Activated naive CD8-positive, alpha-beta T cell treated with anti-CD3 and anti-CD28 coated beads for 36 hours (primary cell): ENCODE results near the gene NSUN6. TPM values are rescaled to one million over a fixed set of nuclear protein-coding genes. Genes with fewer than 3 reads are reported as not detected.

ENCODE experiments used
- DNase-seq: peaks from one replicate; pipeline ENCODE4 v3.0.0; 2021
- H3K27ac Mint-ChIP-seq: one replicate; pipeline ENCODE4 v1.8.0; 2022; ENCODE audit warnings: mild to moderate bottlenecking, moderate library complexity, mixed read lengths
- H3K27me3 Mint-ChIP-seq: one replicate; pipeline ENCODE4 v1.8.0; 2022; ENCODE audit warnings: mild to moderate bottlenecking, mixed read lengths
- H3K36me3 Mint-ChIP-seq: one replicate; pipeline ENCODE4 v1.8.0; 2021; ENCODE audit warnings: mild to moderate bottlenecking, mixed read lengths
- H3K4me1 Mint-ChIP-seq: one replicate; pipeline ENCODE4 v1.8.0; 2021; ENCODE audit warnings: mixed read lengths
- H3K4me3 Mint-ChIP-seq: one replicate; pipeline ENCODE4 v1.8.0; 2022; ENCODE audit warnings: mild to moderate bottlenecking, moderate library complexity, mixed read lengths
- H3K9me3 Mint-ChIP-seq: one replicate; pipeline ENCODE4 v1.8.0; 2022; ENCODE audit warnings: mixed read lengths
- total RNA-seq, 2 experiments: library from RNA; stranded (reverse); gene quantifications; one replicate each; pipeline ENCODE4 v1.2.3, GENCODE V29; 2021

Gene NSUN6
- 10 to 100 TPM; 13.0 to 15.5 TPM for total RNA-seq

DNA sequence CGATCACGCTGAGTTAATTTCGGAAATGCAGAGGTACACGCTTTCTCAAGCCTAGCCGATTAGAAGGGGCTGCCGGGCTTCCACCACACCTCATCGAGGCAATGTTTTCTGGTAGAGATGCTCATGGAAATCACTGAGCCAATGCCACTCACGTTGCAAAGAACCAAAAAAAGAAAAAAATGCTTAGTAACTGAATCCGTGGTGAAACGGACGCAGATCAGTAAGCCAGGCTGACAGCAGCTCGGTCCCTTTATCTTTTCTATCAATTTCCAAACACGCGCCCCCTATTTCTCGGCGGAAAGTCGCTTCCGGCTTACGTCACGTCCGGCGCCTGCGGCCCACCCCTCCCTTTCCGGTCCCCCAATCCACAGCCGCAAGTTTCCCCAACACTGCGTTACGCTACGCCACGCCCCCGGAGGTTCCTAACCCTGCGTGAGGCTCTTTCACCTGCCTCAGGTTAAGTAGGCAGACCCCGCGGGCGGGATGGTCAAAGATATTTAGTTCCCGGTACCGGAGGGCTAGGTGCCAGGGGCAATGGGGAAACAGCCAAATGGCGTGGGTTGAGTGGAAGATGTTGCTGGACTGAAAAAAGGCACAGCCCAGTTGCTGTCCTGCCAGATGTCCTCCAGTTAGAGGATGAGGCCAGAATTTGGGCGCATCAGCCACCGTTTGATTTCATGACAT is at the start of gene NSUN6:
Gene NSUN6 (minus strand): TSS at position 264 of the 684 bp plus-strand sequence. CDS start 384 bp downstream, outside the sequence.
- H3K4me1 Mint-ChIP-seq, result peaks cover 25% of the 10 kb centered on the region
- H3K4me3 Mint-ChIP-seq, result peak within 1 kb of the TSS; percentile 95
- H3K36me3 Mint-ChIP-seq, result peaks cover 12% of the 10 kb centered on the region
- peak within 1 kb of the TSS; percentile 95 for H3K27ac Mint-ChIP-seq
- no peaks in the 10 kb centered on the region for H3K27me3 Mint-ChIP-seq
- H3K9me3 Mint-ChIP-seq, result no peaks in the 10 kb centered on the region
- peak; percentile 90 for DNase-seq

- H3K27ac Mint-ChIP-seq, result no peak overlapping the region
- peaks cover 1% of the 10 kb centered on the region for H3K4me1 Mint-ChIP-seq
- H3K36me3 Mint-ChIP-seq, result no peaks in the 10 kb centered on the region
- no peaks in the 10 kb centered on the region for H3K9me3 Mint-ChIP-seq
- no peak for DNase-seq
- H3K4me3 Mint-ChIP-seq, result no peak overlapping the region
- peaks cover 4% of the 10 kb centered on the region for H3K27me3 Mint-ChIP-seq
Observed at GRCh38 chr10:18699849-18700840, 48.8 kb upstream of the NSUN6 start.

GRCh38 chr10:18690541-18690940 is 39.2 kb upstream of the NSUN6 start:
- Mint-ChIP-seq H3K4me3 (no peak overlapping the region), H3K4me1 (no peaks in the 10 kb centered on the region), H3K36me3 (no peaks in the 10 kb centered on the region), H3K9me3 (no peaks in the 10 kb centered on the region), H3K27me3 (peaks cover 8% of the 10 kb centered on the region), H3K27ac (no peak overlapping the region)
- DNase-seq, result no peak

GRCh38 chr10:18689498-18689897 is 38.1 kb upstream of the NSUN6 start:
- Mint-ChIP-seq H3K9me3 (no peaks in the 10 kb centered on the region), H3K36me3 (no peaks in the 10 kb centered on the region), H3K27me3 (peaks cover 8% of the 10 kb centered on the region)

GRCh38 chr10:18687706-18688105 is 36.3 kb upstream of the NSUN6 start:
- H3K27ac Mint-ChIP-seq, result no peak overlapping the region
- H3K4me1 Mint-ChIP-seq, result peaks cover 9% of the 10 kb centered on the region
- no peaks in the 10 kb centered on the region for H3K9me3 Mint-ChIP-seq
- peaks cover 10% of the 10 kb centered on the region for H3K36me3 Mint-ChIP-seq
- DNase-seq, result no peak
- H3K4me3 Mint-ChIP-seq, result no peak overlapping the region
- H3K27me3 Mint-ChIP-seq, result peaks cover 8% of the 10 kb centered on the region

More at GRCh38 chr10:18689498-18689897, 38.1 kb upstream of the NSUN6 start:
- Mint-ChIP-seq H3K4me3 (no peak overlapping the region), H3K27ac (no peak overlapping the region), H3K4me1 (peaks cover 6% of the 10 kb centered on the region)
- DNase-seq, result no peak

DNA sequence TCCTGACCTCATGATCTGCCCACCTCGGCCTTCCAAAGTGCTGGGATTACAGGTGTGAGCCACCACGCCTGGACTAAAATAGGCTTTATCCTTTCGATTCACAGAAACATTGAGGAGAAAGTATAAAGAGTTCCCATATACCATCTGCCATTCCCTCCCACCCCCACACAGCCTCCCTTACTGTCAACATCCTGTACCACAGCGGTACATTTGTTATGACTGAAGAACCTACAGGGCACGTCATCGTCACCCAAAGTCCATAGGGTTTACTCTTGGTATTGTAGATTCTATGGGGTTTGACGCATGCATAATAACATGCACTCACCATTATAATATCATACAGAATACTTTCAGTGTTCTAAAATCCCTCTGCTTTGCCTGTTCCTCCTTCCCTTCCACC is 35.8 kb upstream of the NSUN6 start:
- DNase-seq, result no peak
- Mint-ChIP-seq H3K27me3 (peaks cover 8% of the 10 kb centered on the region), H3K27ac (no peak overlapping the region), H3K4me1 (peaks cover 14% of the 10 kb centered on the region), H3K4me3 (no peak overlapping the region), H3K36me3 (peaks cover 15% of the 10 kb centered on the region), H3K9me3 (no peaks in the 10 kb centered on the region)

DNA sequence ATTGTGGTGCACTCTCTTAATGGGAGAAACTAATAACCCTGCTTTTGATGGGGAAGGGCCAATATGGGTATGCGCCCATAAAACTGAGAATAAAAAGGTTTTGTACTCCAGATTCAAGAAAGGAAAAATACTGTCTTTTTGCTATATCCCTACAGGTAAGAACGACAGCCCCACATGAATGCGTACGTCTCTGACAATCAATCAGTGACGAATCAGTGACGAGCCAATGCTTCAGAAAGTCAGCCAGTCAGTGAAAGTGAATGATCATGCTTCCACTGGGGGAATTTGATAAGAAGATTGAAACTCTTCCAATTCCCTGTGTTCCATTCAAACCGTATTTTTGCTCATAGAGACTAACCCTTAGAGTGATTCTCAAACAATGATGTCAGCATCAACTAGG is 34.2 kb upstream of the NSUN6 start:
- DNase-seq, result no peak
- Mint-ChIP-seq H3K27me3 (peaks cover 8% of the 10 kb centered on the region), H3K9me3 (no peaks in the 10 kb centered on the region), H3K4me3 (no peak overlapping the region), H3K4me1 (peaks cover 20% of the 10 kb centered on the region), H3K27ac (no peak overlapping the region), H3K36me3 (peaks cover 21% of the 10 kb centered on the region)

DNA sequence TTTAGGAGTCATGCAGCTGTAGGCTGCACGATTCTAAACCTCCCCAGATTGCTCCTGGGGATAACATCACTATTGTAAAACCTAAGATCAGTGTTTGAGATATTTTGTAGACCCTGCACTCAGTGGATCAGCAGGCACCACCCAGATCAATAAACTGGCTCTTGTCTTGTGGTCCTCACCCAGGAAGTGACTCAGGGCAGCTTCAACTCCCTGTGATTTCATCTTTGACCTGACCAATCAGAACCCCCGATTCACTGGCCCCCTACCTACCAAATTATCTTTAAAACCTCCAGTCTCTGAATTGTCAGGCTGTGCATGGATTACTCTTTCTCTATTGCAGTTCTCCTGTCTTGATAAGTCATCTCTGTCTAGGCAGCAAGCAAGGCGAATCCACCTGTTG is 33.6 kb upstream of the NSUN6 start:
- peaks cover 8% of the 10 kb centered on the region for H3K27me3 Mint-ChIP-seq
- no peaks in the 10 kb centered on the region for H3K9me3 Mint-ChIP-seq
- H3K4me3 Mint-ChIP-seq, result no peak overlapping the region
- no peak for DNase-seq
- H3K27ac Mint-ChIP-seq, result no peak overlapping the region
- peaks cover 20% of the 10 kb centered on the region for H3K4me1 Mint-ChIP-seq
- peaks cover 21% of the 10 kb centered on the region for H3K36me3 Mint-ChIP-seq

DNA sequence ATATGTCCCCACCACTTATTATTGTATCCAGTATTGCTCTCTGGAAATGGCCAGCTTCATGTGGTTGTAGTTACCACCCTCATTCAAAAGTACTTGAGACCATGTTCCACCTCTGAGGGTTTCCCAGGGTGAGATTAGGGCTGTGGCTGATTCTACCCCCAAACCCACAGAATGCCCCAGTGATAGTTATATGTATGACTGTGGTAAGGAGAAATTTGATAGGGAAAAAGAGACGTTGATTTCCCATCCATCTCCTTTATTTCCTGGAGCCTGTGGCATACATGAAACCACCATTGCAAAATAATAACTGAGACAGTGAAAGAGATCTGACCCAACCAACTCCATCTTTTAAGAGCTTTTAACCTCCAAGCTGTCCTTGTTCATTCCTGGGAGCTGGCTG is 33.0 kb upstream of the NSUN6 start:
- no peaks in the 10 kb centered on the region for H3K9me3 Mint-ChIP-seq
- peaks cover 20% of the 10 kb centered on the region for H3K4me1 Mint-ChIP-seq
- H3K27me3 Mint-ChIP-seq, result peaks cover 8% of the 10 kb centered on the region
- H3K36me3 Mint-ChIP-seq, result peaks cover 21% of the 10 kb centered on the region
- H3K4me3 Mint-ChIP-seq, result no peak overlapping the region
- DNase-seq, result no peak
- no peak overlapping the region for H3K27ac Mint-ChIP-seq

DNA sequence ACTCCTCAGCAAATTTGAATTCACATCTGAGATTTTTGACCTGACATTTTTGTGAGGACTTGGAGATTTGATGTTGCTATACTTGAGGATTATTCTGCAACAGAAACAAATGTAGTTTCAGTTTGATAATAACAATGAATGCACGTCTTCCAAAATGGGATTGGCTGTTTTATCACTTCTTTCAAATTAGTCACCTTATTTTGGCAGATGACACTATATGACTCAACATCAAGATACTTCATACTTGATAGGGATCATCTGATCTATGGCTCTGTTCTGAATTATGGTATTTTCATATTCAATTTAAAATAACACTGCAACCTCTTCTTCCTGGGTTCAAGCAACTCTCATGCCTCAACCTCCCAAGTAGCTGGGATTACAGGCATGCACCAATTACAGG is 32.0 kb upstream of the NSUN6 start:
- no peaks in the 10 kb centered on the region for H3K27me3 Mint-ChIP-seq
- no peaks in the 10 kb centered on the region for H3K9me3 Mint-ChIP-seq
- no peak overlapping the region for H3K4me3 Mint-ChIP-seq
- H3K36me3 Mint-ChIP-seq, result peaks cover 21% of the 10 kb centered on the region
- peaks cover 20% of the 10 kb centered on the region for H3K4me1 Mint-ChIP-seq
- no peak for DNase-seq
- H3K27ac Mint-ChIP-seq, result no peak overlapping the region

DNA sequence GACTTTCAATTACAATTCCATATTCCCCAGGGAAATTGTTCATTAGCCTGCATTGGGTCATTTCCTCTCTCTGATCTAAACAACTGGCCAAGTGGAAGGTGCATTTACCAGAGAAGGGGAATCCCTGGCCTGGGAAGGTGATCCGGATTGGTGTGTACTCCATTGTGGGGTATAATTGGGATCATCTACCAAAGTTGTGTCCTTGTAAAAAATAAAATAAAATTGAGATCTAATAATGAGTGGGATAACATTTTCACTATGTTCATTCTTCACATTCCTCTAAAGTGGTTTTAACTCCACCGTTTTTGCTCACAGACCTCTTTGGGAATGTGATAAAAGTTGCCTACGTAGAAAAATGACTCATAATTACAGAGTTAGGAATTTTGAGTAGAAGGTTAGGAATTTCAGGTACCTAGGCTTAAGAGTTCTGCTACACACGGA is 30.6 kb upstream of the NSUN6 start:
- H3K4me1 Mint-ChIP-seq, result peaks cover 20% of the 10 kb centered on the region
- no peaks in the 10 kb centered on the region for H3K27me3 Mint-ChIP-seq
- no peak for DNase-seq
- no peaks in the 10 kb centered on the region for H3K9me3 Mint-ChIP-seq
- H3K4me3 Mint-ChIP-seq, result no peak overlapping the region
- peaks cover 21% of the 10 kb centered on the region for H3K36me3 Mint-ChIP-seq
- H3K27ac Mint-ChIP-seq, result no peak overlapping the region

GRCh38 chr10:18681366-18681765 is 30.0 kb upstream of the NSUN6 start:
- Mint-ChIP-seq H3K4me1 (peaks cover 20% of the 10 kb centered on the region), H3K4me3 (no peak overlapping the region), H3K27ac (no peak overlapping the region), H3K27me3 (no peaks in the 10 kb centered on the region), H3K36me3 (peaks cover 21% of the 10 kb centered on the region), H3K9me3 (no peaks in the 10 kb centered on the region)
- no peak for DNase-seq

- no peak overlapping the region for H3K4me3 Mint-ChIP-seq
- no peak for DNase-seq
- peaks cover 20% of the 10 kb centered on the region for H3K4me1 Mint-ChIP-seq
- H3K27me3 Mint-ChIP-seq, result no peaks in the 10 kb centered on the region
- no peaks in the 10 kb centered on the region for H3K9me3 Mint-ChIP-seq
- peaks cover 21% of the 10 kb centered on the region for H3K36me3 Mint-ChIP-seq
- no peak overlapping the region for H3K27ac Mint-ChIP-seq
Observed at GRCh38 chr10:18680754-18681153, 29.4 kb upstream of the NSUN6 start.

GRCh38 chr10:18675086-18675801 is 23.9 kb upstream of the NSUN6 start:
- Mint-ChIP-seq H3K27me3 (no peaks in the 10 kb centered on the region), H3K4me3 (no peak overlapping the region), H3K27ac (no peak overlapping the region), H3K9me3 (no peaks in the 10 kb centered on the region), H3K36me3 (peaks cover 7% of the 10 kb centered on the region), H3K4me1 (peaks cover 5% of the 10 kb centered on the region)
- no peak for DNase-seq

DNA sequence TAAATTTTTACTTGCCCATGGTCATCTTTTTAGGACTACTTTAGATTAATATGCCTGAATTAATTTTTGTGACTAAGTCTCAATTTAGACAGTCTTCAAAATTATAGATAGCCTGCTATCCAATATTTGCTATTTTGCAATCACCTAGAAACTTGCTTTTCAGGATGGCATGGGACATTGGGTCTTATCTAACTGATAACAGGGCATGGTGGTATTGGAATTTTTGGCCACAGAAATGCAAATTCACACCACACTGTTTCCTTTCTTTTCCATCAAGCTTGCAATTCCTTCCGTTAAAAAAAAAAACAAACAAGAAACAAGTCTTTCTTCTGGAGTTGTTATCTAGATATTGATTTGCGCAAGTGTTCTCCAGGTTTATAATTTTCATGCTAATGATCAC is 16.6 kb upstream of the NSUN6 start:
- Mint-ChIP-seq H3K36me3 (peaks cover 27% of the 10 kb centered on the region), H3K27me3 (no peaks in the 10 kb centered on the region), H3K27ac (no peak overlapping the region), H3K9me3 (no peaks in the 10 kb centered on the region), H3K4me1 (peaks cover 29% of the 10 kb centered on the region), H3K4me3 (no peak overlapping the region)
- no peak for DNase-seq
